ENCODE data around the gene LAMC3. TPM values are rescaled to one million over a fixed set of nuclear protein-coding genes. Genes with fewer than 3 reads are reported as not detected.

The LAMC3 gene
- total and polyA plus RNA-seq, 9 of the 15 experiments (the other 6 are each of a cell fraction or from before 2014, with no cell fraction given), result 0.10 TPM; not detected in 8

- H3K79me2 ChIP-seq (ENCODE audit: control insufficient read depth, insufficient read depth, low read length), result peaks cover 12% of the 10 kb centered on the region
- no peaks in the 10 kb centered on the region for H3K9me3 ChIP-seq (replicated peaks; ENCODE audit: control insufficient read depth, insufficient read depth, low read depth, low read length)
- H4K20me1 ChIP-seq (replicated peaks; ENCODE audit: control insufficient read depth, insufficient read depth, low read length), result peaks cover 15% of the 10 kb centered on the region
- H3K4me2 ChIP-seq (ENCODE audit: insufficient read depth, low read length), result no peak overlapping the region
- POLR2A ChIA-PET, result interaction anchor here (0.7 to 75.1 kb wide), 7 partner anchors 10 to 60 kb away, joined by 3 to 3336 read pairs (median 7); partner anchors contain the start of gene AIF1L
- ATAC-seq (no peak), FAIRE-seq (no peak), DNase-seq (ENCODE audit: extremely low read depth in 1 of 4, low spot score in 3 of 4) (peak in 1 of 4 experiments; percentile 58)
- H3K27ac ChIP-seq (ENCODE audit: extremely low read depth, low read depth, low read length), result no peak overlapping the region
- peak overlapping the region in 1 of 2 experiments; percentile 56; a peak in 2 of 4 replicates for H3K9ac ChIP-seq (ENCODE audit: insufficient read depth in 1 of 2, low read depth in 2 of 2, low read length in 2 of 2)
- intact Hi-C loops (cut with micrococcal nuclease) (loop anchor here (10.0 kb wide), 1 partner anchor 214 kb away; no protein-coding TSS in a partner anchor), in situ Hi-C loops (cut with MboI) (no loop called here)
- H2AFZ ChIP-seq (ENCODE audit: low read depth, low read length), result no peak overlapping the region
- H3K9me1 ChIP-seq (ENCODE audit: control insufficient read depth, insufficient read depth, low read length), result no peaks in the 10 kb centered on the region
- peaks cover 55 to 59% of the 10 kb centered on the region in 2 experiments for H3K27me3 ChIP-seq (ENCODE audit: control insufficient read depth in 2 of 2, insufficient read depth in 2 of 2, low read length in 2 of 2)
- peaks cover 2% of the 10 kb centered on the region; the same call in 1 of the 3 replicates for H3K36me3 ChIP-seq (ENCODE audit: control insufficient read depth, insufficient read depth, low read length)
- no TSS peak for BruUV-seq (replicated peaks)
- TF ChIP-seq, protein P1, sequence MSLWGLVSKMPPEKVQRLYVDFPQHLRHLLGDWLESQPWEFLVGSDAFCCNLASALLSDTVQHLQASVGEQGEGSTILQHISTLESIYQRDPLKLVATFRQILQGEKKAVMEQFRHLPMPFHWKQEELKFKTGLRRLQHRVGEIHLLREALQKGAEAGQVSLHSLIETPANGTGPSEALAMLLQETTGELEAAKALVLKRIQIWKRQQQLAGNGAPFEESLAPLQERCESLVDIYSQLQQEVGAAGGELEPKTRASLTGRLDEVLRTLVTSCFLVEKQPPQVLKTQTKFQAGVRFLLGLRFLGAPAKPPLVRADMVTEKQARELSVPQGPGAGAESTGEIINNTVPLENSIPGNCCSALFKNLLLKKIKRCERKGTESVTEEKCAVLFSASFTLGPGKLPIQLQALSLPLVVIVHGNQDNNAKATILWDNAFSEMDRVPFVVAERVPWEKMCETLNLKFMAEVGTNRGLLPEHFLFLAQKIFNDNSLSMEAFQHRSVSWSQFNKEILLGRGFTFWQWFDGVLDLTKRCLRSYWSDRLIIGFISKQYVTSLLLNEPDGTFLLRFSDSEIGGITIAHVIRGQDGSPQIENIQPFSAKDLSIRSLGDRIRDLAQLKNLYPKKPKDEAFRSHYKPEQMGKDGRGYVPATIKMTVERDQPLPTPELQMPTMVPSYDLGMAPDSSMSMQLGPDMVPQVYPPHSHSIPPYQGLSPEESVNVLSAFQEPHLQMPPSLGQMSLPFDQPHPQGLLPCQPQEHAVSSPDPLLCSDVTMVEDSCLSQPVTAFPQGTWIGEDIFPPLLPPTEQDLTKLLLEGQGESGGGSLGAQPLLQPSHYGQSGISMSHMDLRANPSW (CRISPR knock-in tag; IDR thresholded peaks at IDR 0.05), result peak; percentile 95
- TF ChIP-seq HMG20A (CRISPR knock-in tag; conservative IDR thresholded peaks at IDR 0.05), result no peak
- TF ChIP-seq, protein P2, sequence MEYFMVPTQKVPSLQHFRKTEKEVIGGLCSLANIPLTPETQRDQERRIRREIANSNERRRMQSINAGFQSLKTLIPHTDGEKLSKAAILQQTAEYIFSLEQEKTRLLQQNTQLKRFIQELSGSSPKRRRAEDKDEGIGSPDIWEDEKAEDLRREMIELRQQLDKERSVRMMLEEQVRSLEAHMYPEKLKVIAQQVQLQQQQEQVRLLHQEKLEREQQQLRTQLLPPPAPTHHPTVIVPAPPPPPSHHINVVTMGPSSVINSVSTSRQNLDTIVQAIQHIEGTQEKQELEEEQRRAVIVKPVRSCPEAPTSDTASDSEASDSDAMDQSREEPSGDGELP (CRISPR knock-in tag; IDR thresholded peaks at IDR 0.05; ENCODE audit: borderline replicate concordance), result no peak
- no peak for TF ChIP-seq SMAD1 (IDR thresholded peaks at IDR 0.05; ENCODE audit: low read depth, low read length, partially characterized antibody)
- TF ChIP-seq, protein P3, sequence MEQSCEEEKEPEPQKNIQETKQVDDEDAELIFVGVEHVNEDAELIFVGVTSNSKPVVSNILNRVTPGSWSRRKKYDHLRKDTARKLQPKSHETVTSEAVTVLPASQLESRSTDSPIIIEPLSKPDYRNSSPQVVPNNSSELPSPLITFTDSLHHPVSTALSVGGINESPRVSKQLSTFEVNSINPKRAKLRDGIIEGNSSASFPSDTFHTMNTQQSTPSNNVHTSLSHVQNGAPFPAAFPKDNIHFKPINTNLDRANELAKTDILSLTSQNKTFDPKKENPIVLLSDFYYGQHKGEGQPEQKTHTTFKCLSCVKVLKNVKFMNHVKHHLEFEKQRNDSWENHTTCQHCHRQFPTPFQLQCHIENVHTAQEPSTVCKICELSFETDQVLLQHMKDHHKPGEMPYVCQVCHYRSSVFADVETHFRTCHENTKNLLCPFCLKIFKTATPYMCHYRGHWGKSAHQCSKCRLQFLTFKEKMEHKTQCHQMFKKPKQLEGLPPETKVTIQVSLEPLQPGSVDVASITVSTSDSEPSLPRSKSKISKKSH (CRISPR knock-in tag; IDR thresholded peaks at IDR 0.05), result no peak
- TF ChIP-seq HMGXB4 (CRISPR knock-in tag; IDR thresholded peaks at IDR 0.05), result peak; percentile 61; the same call in 1 of the 2 replicates
- TF ChIP-seq ZNF583 (CRISPR knock-in tag; IDR thresholded peaks at IDR 0.05), result no peak
- CTCF ChIA-PET (ENCODE audit: low intra/inter-chr PET ratio), result no interaction called here
- no peak overlapping the region for H3K4me3 ChIP-seq
- peaks cover 5 to 16% of the 10 kb centered on the region in 2 experiments; a peak in 3 of 5 replicates for H3K4me1 ChIP-seq (replicated peaks in 1 of 2; ENCODE audit: control insufficient read depth in 2 of 2, insufficient read depth in 2 of 2, low read length in 2 of 2)
- WGBS (ENCODE audit: insufficient coverage, low coverage, missing lambda C conversion rate), result 17% methylated on average over 7 of the region's 7 CpGs
These were observed 111.8 kb downstream of the LAMC3 start for GRCh38 chr9:131120620-131121228.

Measured in K562 (cell line).